ENCODE measurements around the gene RAB36. TPM values are rescaled to one million over a fixed set of nuclear protein-coding genes. Genes with fewer than 3 reads are reported as not detected.

Gene RAB36
- total and polyA plus RNA-seq, 9 of the 15 experiments (the other 6 are each of a cell fraction or from before 2014, with no cell fraction given): 0.04 to 0.50 (median 0.08) TPM; not detected in 3

- H3K9me3 ChIP-seq (replicated peaks; ENCODE audit: control insufficient read depth, insufficient read depth, low read depth, low read length): no peaks in the 10 kb centered on the region
- H3K4me3 ChIP-seq: no peak overlapping the region
- no peak for FAIRE-seq
- 2% methylated on average over 7 of the region's 7 CpGs for WGBS (ENCODE audit: insufficient coverage, low coverage, missing lambda C conversion rate)
- H3K4me2 ChIP-seq (ENCODE audit: insufficient read depth, low read length): no peak overlapping the region
- ATAC-seq: no peak
- TF ChIP-seq ZBTB7A (IDR thresholded peaks at IDR 0.05; ENCODE audit: borderline replicate concordance, control insufficient read depth, low read depth, low read length) (no peak), BHLHE40 (IDR thresholded peaks at IDR 0.05; ENCODE audit: low read length) (0 out of 2 replicates have a peak, but pooled peaks have one; percentile 9)
- intact Hi-C loops (cut with micrococcal nuclease) (no loop called here), in situ Hi-C loops (cut with MboI) (loop anchor here (25.0 kb wide), 1 partner anchor 433 kb away; the partner anchor contains the start of gene IGLL1)
- no TSS peak for BruUV-seq (replicated peaks)
- H4K20me1 ChIP-seq (replicated peaks; ENCODE audit: control insufficient read depth, insufficient read depth, low read length): peaks cover 81% of the 10 kb centered on the region
- peaks cover 4% of the 10 kb centered on the region for H3K9me1 ChIP-seq (ENCODE audit: control insufficient read depth, insufficient read depth, low read length)
- H3K36me3 ChIP-seq (ENCODE audit: control insufficient read depth, insufficient read depth, low read length): no peaks in the 10 kb centered on the region
- H3K79me2 ChIP-seq (ENCODE audit: control insufficient read depth, insufficient read depth, low read length): no peaks in the 10 kb centered on the region
- H3K27me3 ChIP-seq (ENCODE audit: control insufficient read depth in 2 of 2, insufficient read depth in 2 of 2, low read length in 2 of 2): peaks cover 85 to 98% of the 10 kb centered on the region in 2 experiments
- ChIA-PET CTCF (ENCODE audit: low intra/inter-chr PET ratio) (no interaction called here), POLR2A (interaction anchor here (0.6 to 86.5 kb wide), 6 partner anchors 9 to 129 kb away, joined by 3 to 3476 read pairs (median 14); partner anchors contain the start of genes BCR, RAB36 and RSPH14)
- H3K9ac ChIP-seq (ENCODE audit: insufficient read depth in 1 of 2, low read depth in 2 of 2, low read length in 2 of 2): no peak overlapping the region
- H2AFZ ChIP-seq (ENCODE audit: low read depth, low read length): no peak overlapping the region
- DNase-seq (ENCODE audit: extremely low read depth in 1 of 4, low spot score in 3 of 4): peak in 1 of 4 experiments; percentile 62
- H3K4me1 ChIP-seq (replicated peaks in 1 of 2; ENCODE audit: control insufficient read depth in 2 of 2, insufficient read depth in 2 of 2, low read length in 2 of 2): peaks cover 4 to 45% of the 10 kb centered on the region in 2 experiments; a peak in 4 of 5 replicates
- no peak overlapping the region for H3K27ac ChIP-seq (ENCODE audit: extremely low read depth, low read depth, low read length)
Observed at GRCh38 chr22:23153994-23154393, 8.7 kb downstream of the RAB36 start.

GRCh38 chr22:23154461-23154860, 9.2 kb downstream of the RAB36 start:
- 1% methylated on average over 5 of the region's 5 CpGs for WGBS (ENCODE audit: insufficient coverage, low coverage, missing lambda C conversion rate)
- no peak overlapping the region for H2AFZ ChIP-seq (ENCODE audit: low read depth, low read length)
- H3K9me1 ChIP-seq (ENCODE audit: control insufficient read depth, insufficient read depth, low read length): peaks cover 4% of the 10 kb centered on the region
- peak in 2 of 4 experiments; percentile 59 to 77 for DNase-seq (ENCODE audit: extremely low read depth in 1 of 4, low spot score in 3 of 4)
- in situ Hi-C loops (cut with MboI): loop anchor here (25.0 kb wide), 1 partner anchor 433 kb away; the partner anchor contains the start of gene IGLL1
- no peak overlapping the region for H3K27ac ChIP-seq (ENCODE audit: extremely low read depth, low read depth, low read length)
- 0 out of 4 replicates have a peak overlapping the region, but pooled peaks of 1 of the 2 experiments have one; percentile 0 for H3K9ac ChIP-seq (ENCODE audit: insufficient read depth in 1 of 2, low read depth in 2 of 2, low read length in 2 of 2)
- H3K4me2 ChIP-seq (ENCODE audit: insufficient read depth, low read length): no peak overlapping the region
- intact Hi-C loops (cut with micrococcal nuclease): no loop called here
- no peak overlapping the region for H3K4me3 ChIP-seq
- no TSS peak for BruUV-seq (replicated peaks)
- POLR2A ChIA-PET: interaction anchor here (0.6 to 86.5 kb wide), 6 partner anchors 10 to 130 kb away, joined by 3 to 3476 read pairs (median 14); partner anchors contain the start of genes BCR, RAB36 and RSPH14
- no peak for FAIRE-seq
- peaks cover 83% of the 10 kb centered on the region for H4K20me1 ChIP-seq (replicated peaks; ENCODE audit: control insufficient read depth, insufficient read depth, low read length)
- CTCF ChIA-PET (ENCODE audit: low intra/inter-chr PET ratio): no interaction called here
- H3K36me3 ChIP-seq (ENCODE audit: control insufficient read depth, insufficient read depth, low read length): no peaks in the 10 kb centered on the region
- no peaks in the 10 kb centered on the region for H3K79me2 ChIP-seq (ENCODE audit: control insufficient read depth, insufficient read depth, low read length)
- no peaks in the 10 kb centered on the region for H3K9me3 ChIP-seq (replicated peaks; ENCODE audit: control insufficient read depth, insufficient read depth, low read depth, low read length)
- peak; percentile 0; the same call in 2 of the 3 replicates for ATAC-seq
- H3K27me3 ChIP-seq (ENCODE audit: control insufficient read depth in 2 of 2, insufficient read depth in 2 of 2, low read length in 2 of 2): peaks cover 86 to 100% of the 10 kb centered on the region in 2 experiments
- peaks cover 4 to 47% of the 10 kb centered on the region in 2 experiments; a peak in 4 of 5 replicates for H3K4me1 ChIP-seq (replicated peaks in 1 of 2; ENCODE audit: control insufficient read depth in 2 of 2, insufficient read depth in 2 of 2, low read length in 2 of 2)
- TF ChIP-seq FOXO4 (CRISPR knock-in tag; IDR thresholded peaks at IDR 0.05) (no peak), ZNF407 (IDR thresholded peaks at IDR 0.05; ENCODE audit: low read depth) (no peak)

Measured in K562 (cell line).